ENCODE results near the gene PPP2R3B.

The PPP2R3B gene

DNA sequence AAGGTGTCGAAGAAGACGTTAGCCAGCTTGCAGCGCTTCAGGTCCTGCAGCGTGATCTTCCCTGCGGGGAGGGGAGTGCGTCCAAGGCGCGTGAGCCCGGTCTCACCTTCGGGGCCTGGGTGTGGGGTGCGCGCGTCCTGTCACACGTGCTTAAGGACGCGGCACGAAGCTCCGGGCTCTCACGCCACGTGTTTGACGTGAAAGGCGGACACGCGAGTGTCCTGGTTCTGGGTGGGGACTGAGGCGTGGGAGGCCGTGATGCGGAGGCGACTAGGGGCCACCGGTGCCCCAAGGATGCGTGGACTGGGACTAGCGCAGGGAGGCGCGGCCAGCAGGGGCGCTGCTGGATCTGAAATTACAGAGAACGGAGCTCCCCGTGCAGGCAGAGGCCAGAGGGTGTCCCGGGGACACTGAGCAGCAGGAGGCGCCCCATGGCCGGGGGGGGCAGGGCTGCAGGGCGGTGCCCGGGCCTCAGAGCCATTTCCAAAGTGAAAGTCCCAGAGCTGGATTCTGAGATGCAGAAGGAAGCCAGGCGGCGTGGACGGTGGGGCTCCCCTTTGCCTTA is 47.8 kb downstream of the PPP2R3B start:
- Histone ChIP-seq H2BK5ac (ENCODE audit: low read depth, low read length, poor library complexity, severe bottlenecking) (no peak overlapping the region), H3K9me3 (ENCODE audit: control insufficient read depth, low read length) (no peaks in the 10 kb centered on the region), H3K9ac (ENCODE audit: low read length) (no peak overlapping the region), H3K4ac (ENCODE audit: low read depth in 1 of 2, low read length in 2 of 2) (no peak overlapping the region), H4K8ac (ENCODE audit: low read length) (no peak overlapping the region), H3K14ac (ENCODE audit: low read length in 2 of 2) (no peak overlapping the region), H3K27ac (ENCODE audit: low read length, poor library complexity, severe bottlenecking) (no peak overlapping the region), H3K18ac (ENCODE audit: low read depth in 1 of 2, low read length in 2 of 2) (no peak overlapping the region), H3K4me3 (ENCODE audit: insufficient read depth in 1 of 2, low read depth in 1 of 2, low read length in 2 of 2) (peak overlapping the region in 1 of 2 experiments; percentile 7), H3K4me2 (ENCODE audit: low read length, poor library complexity, severe bottlenecking) (no peak overlapping the region), H2AFZ (ENCODE audit: low read depth, low read length) (no peak overlapping the region), H3K23ac (ENCODE audit: low read length in 2 of 2) (no peak overlapping the region), H3K79me1 (replicated peaks; ENCODE audit: low read length, poor library complexity, severe bottlenecking) (peaks cover 2% of the 10 kb centered on the region), H3K27me3 (ENCODE audit: control insufficient read depth in 1 of 2, insufficient read depth in 1 of 2, low read length in 2 of 2) (no peaks in the 10 kb centered on the region), H3K4me1 (ENCODE audit: control insufficient read depth, insufficient read depth, low read depth, low read length) (no peaks in the 10 kb centered on the region), H2BK120ac (ENCODE audit: low read depth, low read length) (no peak overlapping the region), H2BK12ac (ENCODE audit: low read length in 2 of 2) (no peak overlapping the region), H2AK5ac (ENCODE audit: low read length, severe bottlenecking) (no peak overlapping the region), H3K36me3 (ENCODE audit: control insufficient read depth in 1 of 2, insufficient read depth in 2 of 2, low read depth in 1 of 2, low read length in 2 of 2) (peaks cover 0 to 71% of the 10 kb centered on the region in 2 experiments), H4K91ac (ENCODE audit: low read length) (no peak overlapping the region), H2BK15ac (ENCODE audit: low read depth, poor library complexity, severe bottlenecking) (no peak overlapping the region)
- no peak for DNase-seq
- WGBS, result 97% methylated on average over 39 of the region's 44 CpGs

DNA sequence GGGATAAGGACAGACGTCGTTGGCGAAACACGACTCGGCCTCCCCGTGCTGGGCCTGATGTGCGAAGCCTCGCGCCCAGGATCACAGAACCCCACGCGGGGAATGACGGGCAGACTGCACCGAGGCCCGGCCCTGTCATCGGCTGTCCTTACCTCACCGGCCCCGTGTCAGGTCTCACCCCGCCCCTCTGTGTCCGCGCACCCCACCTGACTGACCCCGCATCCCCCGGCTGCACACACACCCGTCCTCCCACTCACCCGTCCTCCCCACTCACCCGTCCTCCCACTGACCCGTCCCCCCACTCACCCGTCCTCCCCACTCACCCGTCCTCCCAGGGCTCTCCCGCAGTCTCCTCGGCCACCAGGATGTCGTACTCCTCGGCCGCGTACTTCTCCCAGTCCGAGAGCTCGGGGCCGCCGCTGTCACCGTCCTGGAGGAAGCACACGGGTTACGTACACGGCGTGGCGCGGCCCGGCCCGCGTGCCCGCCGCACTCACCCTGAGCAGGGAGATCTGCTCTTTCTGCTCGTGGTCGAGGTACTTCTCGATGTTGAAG is 48.3 kb downstream of the PPP2R3B start:
- Histone ChIP-seq H4K8ac (ENCODE audit: low read length) (no peak overlapping the region), H2BK120ac (ENCODE audit: low read depth, low read length) (no peak overlapping the region), H2AFZ (ENCODE audit: low read depth, low read length) (no peak overlapping the region), H3K14ac (ENCODE audit: low read length in 2 of 2) (no peak overlapping the region), H2BK15ac (ENCODE audit: low read depth, poor library complexity, severe bottlenecking) (no peak overlapping the region), H3K4me1 (ENCODE audit: control insufficient read depth, insufficient read depth, low read depth, low read length) (no peaks in the 10 kb centered on the region), H3K9ac (ENCODE audit: low read length) (no peak overlapping the region), H3K4me3 (ENCODE audit: insufficient read depth in 1 of 2, low read depth in 1 of 2, low read length in 2 of 2) (no peak overlapping the region), H3K4ac (ENCODE audit: low read depth in 1 of 2, low read length in 2 of 2) (no peak overlapping the region), H3K36me3 (ENCODE audit: control insufficient read depth in 1 of 2, insufficient read depth in 2 of 2, low read depth in 1 of 2, low read length in 2 of 2) (peaks cover 0 to 74% of the 10 kb centered on the region in 2 experiments), H3K9me3 (ENCODE audit: control insufficient read depth, low read length) (no peaks in the 10 kb centered on the region), H2AK5ac (ENCODE audit: low read length, severe bottlenecking) (no peak overlapping the region), H4K91ac (ENCODE audit: low read length) (no peak overlapping the region), H3K79me1 (replicated peaks; ENCODE audit: low read length, poor library complexity, severe bottlenecking) (peaks cover 2% of the 10 kb centered on the region), H3K27me3 (ENCODE audit: control insufficient read depth in 1 of 2, insufficient read depth in 1 of 2, low read length in 2 of 2) (no peaks in the 10 kb centered on the region), H3K4me2 (ENCODE audit: low read length, poor library complexity, severe bottlenecking) (no peak overlapping the region), H3K27ac (ENCODE audit: low read length, poor library complexity, severe bottlenecking) (no peak overlapping the region), H2BK5ac (ENCODE audit: low read depth, low read length, poor library complexity, severe bottlenecking) (no peak overlapping the region), H3K18ac (ENCODE audit: low read depth in 1 of 2, low read length in 2 of 2) (no peak overlapping the region), H2BK12ac (ENCODE audit: low read length in 2 of 2) (no peak overlapping the region), H3K23ac (ENCODE audit: low read length in 2 of 2) (no peak overlapping the region)
- WGBS, result 92% methylated on average over 53 of the region's 53 CpGs
- no peak for DNase-seq

DNA sequence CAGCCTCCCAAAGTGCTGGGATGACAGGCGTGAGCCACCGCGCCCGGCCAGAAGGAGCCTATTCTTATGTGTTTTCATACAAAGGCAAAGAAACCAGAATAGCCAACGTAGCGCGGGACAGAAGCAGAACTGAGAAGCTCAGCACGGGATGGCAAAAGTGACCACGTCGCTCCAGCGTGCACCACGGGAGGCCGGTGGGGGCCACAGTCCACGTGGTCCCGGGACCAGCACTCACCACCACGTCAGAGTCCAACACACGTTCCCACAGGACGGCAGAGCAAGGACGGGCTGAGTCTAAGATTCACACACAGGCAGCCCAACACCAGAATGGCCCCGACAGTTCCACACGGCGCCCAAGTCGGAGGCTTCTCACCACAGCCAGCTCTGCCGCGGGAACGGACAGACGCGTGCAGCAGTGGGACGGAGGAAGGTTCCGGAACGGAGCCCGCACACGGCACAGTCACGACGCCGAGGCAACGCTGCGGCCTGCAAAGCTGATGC is 49.3 kb downstream of the PPP2R3B start:
- Histone ChIP-seq H3K4me1 (ENCODE audit: control insufficient read depth, insufficient read depth, low read depth, low read length) (no peaks in the 10 kb centered on the region), H3K79me1 (replicated peaks; ENCODE audit: low read length, poor library complexity, severe bottlenecking) (peaks cover 2% of the 10 kb centered on the region), H2BK120ac (ENCODE audit: low read depth, low read length) (no peak overlapping the region), H3K14ac (ENCODE audit: low read length in 2 of 2) (no peak overlapping the region), H3K27ac (ENCODE audit: low read length, poor library complexity, severe bottlenecking) (no peak overlapping the region), H2AK5ac (ENCODE audit: low read length, severe bottlenecking) (no peak overlapping the region), H2BK12ac (ENCODE audit: low read length in 2 of 2) (no peak overlapping the region), H3K9me3 (ENCODE audit: control insufficient read depth, low read length) (no peaks in the 10 kb centered on the region), H3K27me3 (ENCODE audit: control insufficient read depth in 1 of 2, insufficient read depth in 1 of 2, low read length in 2 of 2) (no peaks in the 10 kb centered on the region), H3K18ac (ENCODE audit: low read depth in 1 of 2, low read length in 2 of 2) (no peak overlapping the region), H2BK15ac (ENCODE audit: low read depth, poor library complexity, severe bottlenecking) (no peak overlapping the region), H3K4me3 (ENCODE audit: insufficient read depth in 1 of 2, low read depth in 1 of 2, low read length in 2 of 2) (peak overlapping the region in 1 of 2 experiments; percentile 18), H3K36me3 (ENCODE audit: control insufficient read depth in 1 of 2, insufficient read depth in 2 of 2, low read depth in 1 of 2, low read length in 2 of 2) (peaks cover 0 to 83% of the 10 kb centered on the region in 2 experiments), H2AFZ (ENCODE audit: low read depth, low read length) (no peak overlapping the region), H3K9ac (ENCODE audit: low read length) (no peak overlapping the region), H4K8ac (ENCODE audit: low read length) (no peak overlapping the region), H4K91ac (ENCODE audit: low read length) (peak overlapping the region; percentile 53), H3K4me2 (ENCODE audit: low read length, poor library complexity, severe bottlenecking) (no peak overlapping the region), H2BK5ac (ENCODE audit: low read depth, low read length, poor library complexity, severe bottlenecking) (no peak overlapping the region), H3K23ac (ENCODE audit: low read length in 2 of 2) (no peak overlapping the region), H3K4ac (ENCODE audit: low read depth in 1 of 2, low read length in 2 of 2) (no peak overlapping the region)
- no peak for DNase-seq
- 84% methylated on average over 38 of the region's 38 CpGs for WGBS

DNA sequence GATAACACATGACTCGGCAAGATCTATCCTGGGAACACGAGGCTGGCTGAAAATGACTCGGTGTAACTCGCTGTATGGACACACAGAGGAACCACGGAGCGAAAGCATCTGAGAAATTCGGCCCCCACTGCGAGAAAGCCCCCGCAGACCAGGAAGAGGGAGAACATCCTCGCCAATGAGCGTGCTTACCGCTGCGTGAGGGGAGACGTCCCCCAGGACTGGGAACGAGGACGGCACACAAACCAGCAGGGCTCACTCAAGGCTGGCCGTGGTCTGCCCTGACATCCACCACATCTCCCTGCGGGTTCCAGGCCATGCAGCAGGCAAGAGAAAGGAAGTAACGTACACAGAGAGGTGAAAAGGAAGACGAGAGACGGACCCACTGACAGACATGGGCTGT is 50.5 kb downstream of the PPP2R3B start:
- Histone ChIP-seq H4K91ac (ENCODE audit: low read length) (no peak overlapping the region), H3K4me3 (ENCODE audit: insufficient read depth in 1 of 2, low read depth in 1 of 2, low read length in 2 of 2) (no peak overlapping the region)

More for the DNA sequence above, 50.5 kb downstream of the PPP2R3B start:
- no peak for DNase-seq
- no peak overlapping the region for H3K9ac ChIP-seq (ENCODE audit: low read length)
- no peak overlapping the region for H3K14ac ChIP-seq (ENCODE audit: low read length in 2 of 2)
- peaks cover 9% of the 10 kb centered on the region for H3K4me1 ChIP-seq (ENCODE audit: control insufficient read depth, insufficient read depth, low read depth, low read length)
- no peak overlapping the region for H3K18ac ChIP-seq (ENCODE audit: low read depth in 1 of 2, low read length in 2 of 2)
- H3K4me2 ChIP-seq (ENCODE audit: low read length, poor library complexity, severe bottlenecking), result no peak overlapping the region
- no peak overlapping the region for H4K8ac ChIP-seq (ENCODE audit: low read length)
- H3K27ac ChIP-seq (ENCODE audit: low read length, poor library complexity, severe bottlenecking), result no peak overlapping the region
- H3K79me1 ChIP-seq (replicated peaks; ENCODE audit: low read length, poor library complexity, severe bottlenecking), result peaks cover 2% of the 10 kb centered on the region
- WGBS, result 88% methylated on average over 21 of the region's 21 CpGs
- H2AK5ac ChIP-seq (ENCODE audit: low read length, severe bottlenecking), result no peak overlapping the region
- no peak overlapping the region for H2BK5ac ChIP-seq (ENCODE audit: low read depth, low read length, poor library complexity, severe bottlenecking)
- H2BK120ac ChIP-seq (ENCODE audit: low read depth, low read length), result no peak overlapping the region
- H3K27me3 ChIP-seq (ENCODE audit: control insufficient read depth in 1 of 2, insufficient read depth in 1 of 2, low read length in 2 of 2), result peaks cover 0 to 6% of the 10 kb centered on the region in 2 experiments
- H2BK15ac ChIP-seq (ENCODE audit: low read depth, poor library complexity, severe bottlenecking), result no peak overlapping the region
- no peaks in the 10 kb centered on the region for H3K9me3 ChIP-seq (ENCODE audit: control insufficient read depth, low read length)
- H3K4ac ChIP-seq (ENCODE audit: low read depth in 1 of 2, low read length in 2 of 2), result no peak overlapping the region
- H2BK12ac ChIP-seq (ENCODE audit: low read length in 2 of 2), result no peak overlapping the region
- H3K23ac ChIP-seq (ENCODE audit: low read length in 2 of 2), result no peak overlapping the region
- H3K36me3 ChIP-seq (ENCODE audit: control insufficient read depth in 1 of 2, insufficient read depth in 2 of 2, low read depth in 1 of 2, low read length in 2 of 2), result peaks cover 0 to 73% of the 10 kb centered on the region in 2 experiments
- no peak overlapping the region for H2AFZ ChIP-seq (ENCODE audit: low read depth, low read length)

Data from mesenchymal stem cell (in vitro differentiated cells and primary cell).